OCI-LY3 (cell line): ENCODE measurements around the gene EFCAB6.

Source experiments
- H2AFZ ChIP-seq: fragments of 200-600, 300-600 bp; shearing (Covaris generic); 2 replicates; pipeline ENCODE4 v1.6.0; 2014; ENCODE audit warnings: antibody characterized with exemption, low read depth, low read length
- H3K27ac ChIP-seq: fragments of 200-600, 300-600 bp; sonication (generic); 2 replicates; pipeline ENCODE4 v1.5.1; 2014; ENCODE audit warnings: mild to moderate bottlenecking, low read length, moderate library complexity, mixed read lengths
- H3K27me3 ChIP-seq: fragments of 200-600, 300-600 bp; sonication (generic); 2 replicates; pipeline ENCODE4 v1.6.1; 2014; ENCODE audit warnings: low read depth, low read length, mixed read lengths
- H3K36me3 ChIP-seq: fragments of 200-600, 300-600 bp; sonication (generic); replicated peaks from 2 replicates; pipeline ENCODE3; 2014; ENCODE audit warnings: low read depth, low read length, mixed read lengths
- H3K4me1 ChIP-seq: fragments of 300-600, 200-600 bp; sonication (generic); 2 replicates; pipeline ENCODE4 v1.6.1; 2014; ENCODE audit warnings: low read length, mixed read lengths
- H3K4me2 ChIP-seq: fragments of 200-600, 300-600 bp; sonication (generic); 2 replicates; pipeline ENCODE4 v1.6.1; 2014; ENCODE audit warnings: low read length, mixed read lengths
- H3K4me3 ChIP-seq: fragments of 300-600, 200-600 bp; sonication (generic); 2 replicates; pipeline ENCODE4 v1.5.1; 2014; ENCODE audit warnings: antibody characterized with exemption, mild to moderate bottlenecking, low read length, moderate library complexity
- H3K79me2 ChIP-seq: fragments of 300-600, 200-600 bp; shearing (Covaris generic); 2 replicates; pipeline ENCODE4 v1.6.1; 2014; ENCODE audit warnings: mild to moderate bottlenecking, low read length, mixed read lengths
- H3K9ac ChIP-seq: fragments of 300-600, 200-600 bp; shearing (Covaris generic); 2 replicates; pipeline ENCODE4 v1.6.0; 2014; ENCODE audit warnings: mild to moderate bottlenecking, low read length, moderate library complexity
- H3K9me3 ChIP-seq: fragments of 200-600, 300-600 bp; shearing (Covaris generic); 2 replicates; pipeline ENCODE4 v1.6.1; 2014; ENCODE audit warnings: low read length, mixed read lengths; ENCODE audit not compliant: insufficient read depth
- H4K20me1 ChIP-seq: fragments of 200-600, 300-600 bp; sonication (generic); 2 replicates; pipeline ENCODE4 v1.6.1; 2016; ENCODE audit warnings: low read length, mixed read lengths; ENCODE audit not compliant: insufficient read depth
- EZH2phosphoT487 ChIP-seq: fragments of 200-600 bp; shearing (Covaris generic); IDR thresholded peaks from 2 replicates; pipeline ENCODE4 v1.6.1; 2018; ENCODE audit warnings: antibody characterized with exemption, mixed run types, low read depth
- TF ChIP-seq, protein P1 (sequence below): fragments of 200-600, 300-600 bp; sonication (generic); IDR thresholded peaks from 2 replicates; pipeline ENCODE4 v1.5.1; 2014; ENCODE audit warnings: antibody characterized with exemption, low read length, low read depth

Gene EFCAB6

GRCh38 chr22:43704051-43704450, 108.1 kb downstream of the EFCAB6 start:
- Histone ChIP-seq H3K27me3 (peaks cover 19% of the 10 kb centered on the region; the same call in 1 of the 2 replicates), H3K9ac (no peak overlapping the region), H3K27ac (no peak overlapping the region), H4K20me1 (no peaks in the 10 kb centered on the region), H3K4me3 (no peak overlapping the region), H3K4me1 (no peaks in the 10 kb centered on the region), H3K4me2 (no peak overlapping the region), H3K79me2 (no peaks in the 10 kb centered on the region), H2AFZ (no peak overlapping the region), H3K9me3 (peaks cover 6% of the 10 kb centered on the region; the same call in 1 of the 2 replicates), H3K36me3 (no peaks in the 10 kb centered on the region)
- TF ChIP-seq EZH2phosphoT487 = no peak
- TF ChIP-seq, protein P1, sequence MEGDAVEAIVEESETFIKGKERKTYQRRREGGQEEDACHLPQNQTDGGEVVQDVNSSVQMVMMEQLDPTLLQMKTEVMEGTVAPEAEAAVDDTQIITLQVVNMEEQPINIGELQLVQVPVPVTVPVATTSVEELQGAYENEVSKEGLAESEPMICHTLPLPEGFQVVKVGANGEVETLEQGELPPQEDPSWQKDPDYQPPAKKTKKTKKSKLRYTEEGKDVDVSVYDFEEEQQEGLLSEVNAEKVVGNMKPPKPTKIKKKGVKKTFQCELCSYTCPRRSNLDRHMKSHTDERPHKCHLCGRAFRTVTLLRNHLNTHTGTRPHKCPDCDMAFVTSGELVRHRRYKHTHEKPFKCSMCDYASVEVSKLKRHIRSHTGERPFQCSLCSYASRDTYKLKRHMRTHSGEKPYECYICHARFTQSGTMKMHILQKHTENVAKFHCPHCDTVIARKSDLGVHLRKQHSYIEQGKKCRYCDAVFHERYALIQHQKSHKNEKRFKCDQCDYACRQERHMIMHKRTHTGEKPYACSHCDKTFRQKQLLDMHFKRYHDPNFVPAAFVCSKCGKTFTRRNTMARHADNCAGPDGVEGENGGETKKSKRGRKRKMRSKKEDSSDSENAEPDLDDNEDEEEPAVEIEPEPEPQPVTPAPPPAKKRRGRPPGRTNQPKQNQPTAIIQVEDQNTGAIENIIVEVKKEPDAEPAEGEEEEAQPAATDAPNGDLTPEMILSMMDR = no peak

GRCh38 chr22:43698403-43698802, 113.7 kb downstream of the EFCAB6 start:
- TF ChIP-seq EZH2phosphoT487 = no peak
- TF ChIP-seq, protein P1 = no peak
- H3K4me1 ChIP-seq = no peaks in the 10 kb centered on the region
- no peaks in the 10 kb centered on the region for H3K79me2 ChIP-seq
- no peak overlapping the region for H3K27ac ChIP-seq
- peaks cover 38% of the 10 kb centered on the region; the same call in 1 of the 2 replicates for H3K27me3 ChIP-seq
- H3K4me3 ChIP-seq = no peak overlapping the region
- H3K36me3 ChIP-seq = no peaks in the 10 kb centered on the region
- H2AFZ ChIP-seq = no peak overlapping the region
- H4K20me1 ChIP-seq = no peaks in the 10 kb centered on the region
- H3K9me3 ChIP-seq = no peaks in the 10 kb centered on the region
- H3K9ac ChIP-seq = no peak overlapping the region
- no peak overlapping the region for H3K4me2 ChIP-seq

DNA sequence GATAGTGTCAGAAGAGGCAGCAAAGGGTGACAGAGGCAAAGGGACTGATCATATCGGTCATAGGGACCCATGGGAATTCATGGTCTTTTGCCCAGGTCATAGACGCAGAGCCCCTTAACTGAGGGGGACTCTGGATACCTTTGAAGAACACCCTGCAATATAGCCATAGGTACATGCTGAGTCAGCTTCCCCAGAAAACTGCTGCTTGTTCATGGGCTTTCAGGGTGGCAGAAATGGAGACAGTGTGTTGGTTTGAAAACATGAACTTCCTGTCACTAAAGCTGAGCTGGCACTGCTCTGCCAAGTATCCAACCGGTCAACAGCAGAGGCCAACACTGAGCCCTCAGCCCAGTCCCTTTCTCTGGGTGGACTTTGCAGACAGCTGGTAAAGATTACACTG, 114.2 kb downstream of the EFCAB6 start:
- Histone ChIP-seq H3K4me3 (no peak overlapping the region), H3K9me3 (no peaks in the 10 kb centered on the region), H3K27me3 (peaks cover 38% of the 10 kb centered on the region; the same call in 1 of the 2 replicates), H3K9ac (no peak overlapping the region), H3K36me3 (no peaks in the 10 kb centered on the region), H3K4me2 (no peak overlapping the region), H3K27ac (no peak overlapping the region), H3K79me2 (no peaks in the 10 kb centered on the region), H2AFZ (no peak overlapping the region), H3K4me1 (no peaks in the 10 kb centered on the region), H4K20me1 (no peaks in the 10 kb centered on the region)
- TF ChIP-seq, protein P1 = no peak
- no peak for TF ChIP-seq EZH2phosphoT487

GRCh38 chr22:43693249-43693648, 118.9 kb downstream of the EFCAB6 start:
- Histone ChIP-seq H3K27me3 (peaks cover 32% of the 10 kb centered on the region; the same call in 1 of the 2 replicates), H3K79me2 (no peaks in the 10 kb centered on the region), H3K4me1 (no peaks in the 10 kb centered on the region), H3K4me2 (no peak overlapping the region), H2AFZ (no peak overlapping the region), H3K36me3 (no peaks in the 10 kb centered on the region), H3K9ac (no peak overlapping the region), H3K4me3 (no peak overlapping the region), H4K20me1 (no peaks in the 10 kb centered on the region), H3K9me3 (no peaks in the 10 kb centered on the region), H3K27ac (no peak overlapping the region)
- TF ChIP-seq EZH2phosphoT487 = no peak
- TF ChIP-seq, protein P1 = no peak
